GM12878 (cell line): Measurements from ENCODE around the gene XPO6. TPM values are rescaled to one million over a fixed set of nuclear protein-coding genes. Genes with fewer than 3 reads are reported as not detected.

Experiments
- ATAC-seq: fragments of 200-7000 bp; cut with Tn5 transposase; 3 replicates; pipeline ENCODE4 v1.9.1; 2020; ENCODE audit warnings: mild to moderate bottlenecking, moderate library complexity
- BruUV-seq: library from RNA; stranded (reverse); fragments of 400-500 nt; replicated peaks from 2 replicates; lab custom pipeline; 2021; lab: Mats Ljungman, UMichigan
- CTCF ChIA-PET: fragments of 300-600 bp; sonication (Branson Sonifier 250); formaldehyde crosslinking; extraction: SDS; loops from one replicate; lab custom pipeline; 2021; ENCODE audit warnings: inconsistent platforms; lab: Yijun Ruan, JAX
- POLR2A ChIA-PET: fragments of 350-600 bp; formaldehyde crosslinking; extraction: SDS; loops from one replicate; lab custom pipeline; 2021; ENCODE audit warnings: inconsistent platforms; lab: Charles Lee
- RAD21 ChIA-PET: fragments of 300-600 bp; sonication (Branson Sonifier 250); formaldehyde crosslinking; loops from one replicate; lab custom pipeline; 2023; ENCODE audit warnings: antibody characterized with exemption; ENCODE audit not compliant: unreplicated experiment; lab: Charles Lee
- SMC1A ChIA-PET: fragments of 300-600 bp; sonication (Branson Sonifier 250); formaldehyde crosslinking; loops from one replicate; lab custom pipeline; 2023; ENCODE audit not compliant: unreplicated experiment, uncharacterized antibody; lab: Charles Lee
- DNase-seq: peaks from one replicate; pipeline ENCODE4 v3.0.0-alpha.2; 2011; ENCODE audit warnings: low read depth, low spot score
- FAIRE-seq: peaks from 3 replicates; lab custom pipeline; 2011; peaks lifted over from hg19 to GRCh38; lab: Jason Lieb, UNC
- H2AFZ ChIP-seq: 2 replicates; pipeline ENCODE4 v1.6.0; 2011; ENCODE audit warnings: low read depth, low read length, control low read depth; ENCODE audit not compliant: control insufficient read depth
- H3K27ac ChIP-seq: 2 replicates; pipeline ENCODE4 v1.5.1; 2011; ENCODE audit warnings: control low read depth; ENCODE audit not compliant: control insufficient read depth, insufficient read depth
- H3K27me3 ChIP-seq, 2 experiments: replicated peaks in 1 of 2; 2 replicates each; pipeline versions ENCODE4 v1.6.0 to v1.6.1; 2011; ENCODE audit warnings: low read length in 1 of 2; ENCODE audit not compliant: control insufficient read depth in 2 of 2, insufficient read depth in 2 of 2
- H3K36me3 ChIP-seq, 2 experiments: 2 replicates each; pipeline ENCODE4 v1.5.1; 2011; ENCODE audit warnings: low read length in 1 of 2; ENCODE audit not compliant: control insufficient read depth in 2 of 2, insufficient read depth in 2 of 2
- H3K4me1 ChIP-seq: 2 replicates; pipeline ENCODE4 v1.6.1; 2011; ENCODE audit warnings: mild to moderate bottlenecking, low read length, moderate library complexity, mixed read lengths; ENCODE audit not compliant: control insufficient read depth, insufficient read depth
- H3K4me2 ChIP-seq: 2 replicates; pipeline ENCODE4 v1.6.0; 2011; ENCODE audit warnings: control low read depth; ENCODE audit not compliant: control insufficient read depth, insufficient read depth
- H3K4me3 ChIP-seq: fragments of 200-600 bp; sonication (generic); 2 replicates; pipeline ENCODE4 v1.5.1; 2016
- H3K79me2 ChIP-seq: 2 replicates; pipeline ENCODE4 v1.6.0; 2011; ENCODE audit warnings: low read length; ENCODE audit not compliant: control insufficient read depth, insufficient read depth
- H3K9ac ChIP-seq: 2 replicates; pipeline ENCODE4 v1.8.0; 2011; ENCODE audit warnings: low read length, control low read depth, mixed read lengths; ENCODE audit not compliant: control insufficient read depth, insufficient read depth
- H3K9me3 ChIP-seq: replicated peaks from 3 replicates; pipeline ENCODE4 v1.5.1; 2011; ENCODE audit warnings: mild to moderate bottlenecking, low read length; ENCODE audit not compliant: control insufficient read depth, insufficient read depth
- H4K20me1 ChIP-seq: 2 replicates; pipeline ENCODE4 v1.6.0; 2011; ENCODE audit not compliant: control insufficient read depth, insufficient read depth
- BACH1 ChIP-seq: fragments of 450-650 bp; IDR thresholded peaks from 2 replicates; pipeline ENCODE4 v1.6.1; 2017; ENCODE audit warnings: mild to moderate bottlenecking, borderline replicate concordance
- BCL3 ChIP-seq: IDR thresholded peaks from 2 replicates; pipeline ENCODE4 v1.6.1; 2011; ENCODE audit warnings: borderline replicate concordance, low read depth, mild to moderate bottlenecking, moderate library complexity, low read length; ENCODE audit not compliant: insufficient read depth, poor library complexity, severe bottlenecking
- BHLHE40 ChIP-seq, 2 experiments: fragments of 450-650 bp in 1 of 2; IDR thresholded peaks; 2 replicates each; pipeline ENCODE4 v1.6.1; 2011 to 2017; ENCODE audit warnings: low read depth in 2 of 2, borderline replicate concordance in 1 of 2, improper control_type of control experiment in 1 of 2, low read length in 1 of 2, mild to moderate bottlenecking in 1 of 2
- CHD1 ChIP-seq: IDR thresholded peaks from 2 replicates; pipeline ENCODE4 v1.6.1; 2012; ENCODE audit warnings: low read depth, low read length, improper control_type of control experiment
- ESRRA ChIP-seq: IDR thresholded peaks from 2 replicates; pipeline ENCODE4 v1.6.1; 2012; ENCODE audit warnings: mild to moderate bottlenecking, low read length, improper control_type of control experiment
- MEF2B ChIP-seq: fragments of 450-650 bp; IDR thresholded peaks from 2 replicates; pipeline ENCODE4 v1.6.1; 2018; ENCODE audit warnings: mild to moderate bottlenecking, moderate library complexity; ENCODE audit not compliant: partially characterized antibody, poor library complexity, severe bottlenecking
- MXI1 ChIP-seq: fragments of 150-350 bp; IDR thresholded peaks from 2 replicates; pipeline ENCODE4 v1.6.1; 2011; ENCODE audit warnings: low read depth, mild to moderate bottlenecking, inconsistent platforms, low read length, improper control_type of control experiment
- NFXL1 ChIP-seq: fragments of 450-650 bp; IDR thresholded peaks from 2 replicates; pipeline ENCODE4 v1.6.1; 2017; ENCODE audit warnings: antibody characterized with exemption, mild to moderate bottlenecking, borderline replicate concordance
- RAD51 ChIP-seq: fragments of 450-650 bp; IDR thresholded peaks from 2 replicates; pipeline ENCODE4 v1.6.1; 2016; ENCODE audit warnings: moderate library complexity, mild to moderate bottlenecking, inconsistent platforms
- RBBP5 ChIP-seq: fragments of 200-600 bp; sonication (generic); conservative IDR thresholded peaks from 2 replicates; pipeline ENCODE4 v1.6.1; 2016
- SIX5 ChIP-seq: IDR thresholded peaks from 2 replicates; pipeline ENCODE4 v1.6.1; 2011; ENCODE audit warnings: mild to moderate bottlenecking, low read depth, low read length, moderate library complexity; ENCODE audit not compliant: severe bottlenecking
- YBX1 ChIP-seq: fragments of 450-650 bp; IDR thresholded peaks from 2 replicates; pipeline ENCODE4 v1.6.1; 2016; ENCODE audit warnings: antibody characterized with exemption
- WGBS: methylation state at CpG from one replicate; pipeline ENCODE4 v1.1.6; 2016; ENCODE audit warnings: low lambda C conversion rate; ENCODE audit not compliant: insufficient replicate concordance, insufficient coverage; ENCODE audit errors: missing lambda C conversion rate; 5-methylcytosine and 5-hydroxymethylcytosine counted together
- in situ Hi-C: fragments of 300-500 bp; cut with MboI; formaldehyde crosslinking; loops from 9 replicates; pipeline ENCODE4 v1.14.3; 2018; ENCODE audit warnings: mixed read lengths
- intact Hi-C: fragments of 100-400 bp; cut with micrococcal nuclease; formaldehyde crosslinking; loops from one replicate; pipeline ENCODE4 v1.14.2; 2022; ENCODE audit not compliant: unreplicated experiment
- polyA plus RNA-seq, 11 experiments: library from polyadenylated mRNA; depleted of rRNA in 4 of 11; unstranded in 6 of 11; stranded (reverse) in 5 of 11; fragments of >200 nt; fragmentation: Nextera tagmentation in 4 of 11; fragmentation: Illumina TruSeq in 1 of 11; extraction: Ambion mirVana in 4 of 11; extraction: Trizol in 1 of 11; gene quantifications; 1 replicate in 1 of 11; 2 replicates in 10 of 11; pipeline versions ENCODE4 v1.2.1 to v1.2.3, GENCODE V29; 2011 to 2016; ENCODE audit warnings: inconsistent platforms in 2 of 11, missing spikeins in 2 of 11, low read depth in 1 of 11
- total RNA-seq, 4 experiments: library from RNA; depleted of rRNA in 3 of 4; stranded (reverse); fragments of >200 nt in 3 of 4; fragmentation: Illumina TruSeq in 1 of 4; extraction: Trizol in 1 of 4; gene quantifications; 2 replicates each; pipeline versions ENCODE4 v1.2.1 to v1.2.3, GENCODE V29; 2013 to 2021
- TF ChIP-seq, protein P1 (sequence below): fragments of 450-650 bp; conservative IDR thresholded peaks from 2 replicates; pipeline ENCODE4 v1.6.1; 2017; ENCODE audit warnings: mild to moderate bottlenecking, moderate library complexity
- TF ChIP-seq, protein P2 (sequence below): IDR thresholded peaks from 2 replicates; pipeline ENCODE4 v1.6.1; 2012; ENCODE audit warnings: improper control_type of control experiment, low read depth, low read length; ENCODE audit not compliant: insufficient replicate concordance

Gene XPO6
- total and polyA plus RNA-seq, 10 of the 15 experiments (the other 5 are each of a cell fraction or from before 2014, with no cell fraction given): 9.9 to 246 (median 110) TPM

DNA sequence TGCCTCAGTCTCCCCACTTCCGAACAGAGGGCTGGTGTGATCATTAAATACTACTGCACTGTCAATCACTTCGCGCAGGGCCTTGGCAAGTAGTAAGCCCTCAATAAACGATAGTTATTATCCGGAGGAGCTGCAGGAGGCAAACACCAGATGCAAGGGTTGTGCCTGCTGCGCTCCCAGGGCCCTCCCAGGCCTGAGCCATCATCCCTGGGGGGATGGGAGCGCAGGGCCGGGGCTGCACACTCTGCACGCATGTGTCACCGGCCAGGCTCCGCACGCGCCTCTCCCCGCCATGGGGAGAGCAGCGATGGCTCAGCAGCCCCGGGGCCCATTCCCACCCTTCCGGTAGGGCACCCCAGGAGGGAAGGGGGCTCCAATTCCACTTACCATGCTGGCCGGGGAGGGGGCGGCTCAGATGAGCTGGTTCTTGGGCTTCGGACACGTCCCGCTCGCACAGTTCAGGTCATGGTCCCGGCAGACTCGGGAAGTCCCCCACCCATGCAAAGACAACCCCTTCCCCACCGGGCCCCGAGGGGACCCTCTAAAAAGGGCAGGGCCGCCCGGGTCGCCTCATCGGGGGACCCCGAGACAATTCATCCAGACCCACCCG is 681 bp downstream of the XPO6 start:
- in situ Hi-C loops: no loop called here
- Histone ChIP-seq H3K27me3 (no peaks in the 10 kb centered on the region), H2AFZ (no peak overlapping the region), H3K79me2 (peaks cover 53% of the 10 kb centered on the region), H3K27ac (peak overlapping the region; percentile 92), H3K9ac (peak overlapping the region; percentile 93), H3K4me3 (peak overlapping the region; percentile 94), H4K20me1 (no peaks in the 10 kb centered on the region; the same call in 1 of the 2 replicates), H3K4me2 (peak overlapping the region; percentile 91), H3K4me1 (peaks cover 6% of the 10 kb centered on the region; the same call in 1 of the 2 replicates), H3K36me3 (peaks cover 0 to 9% of the 10 kb centered on the region in 2 experiments), H3K9me3 (no peaks in the 10 kb centered on the region)
- CTCF ChIA-PET: interaction anchor here (0.7 to 8.1 kb wide), 8 partner anchors 9 to 1101 kb away, joined by 3 to 91 read pairs (median 8); no protein-coding TSS in a partner anchor
- DNase-seq: no peak
- RAD21 ChIA-PET: interaction anchor here (1.5 to 12.5 kb wide), 6 partner anchors 10 to 70 kb away, joined by 4 to 192 read pairs (median 22); no protein-coding TSS in a partner anchor
- peak; percentile 73 for ATAC-seq
- intact Hi-C loops: loop anchor here (2.0 kb wide), 2 partner anchors 22 to 68 kb away; no protein-coding TSS in a partner anchor
- no TSS peak for BruUV-seq
- POLR2A ChIA-PET: interaction anchor here (1.0 to 4.9 kb wide), 11 partner anchors 10 to 70 kb away, joined by 3 to 71 read pairs (median 7); no protein-coding TSS in a partner anchor
- SMC1A ChIA-PET: interaction anchor here (1.0 to 13.4 kb wide), 11 partner anchors 9 to 77 kb away, joined by 3 to 272 read pairs (median 7); no protein-coding TSS in a partner anchor
- FAIRE-seq: peak; percentile 27
- 2% methylated on average over 24 of the region's 33 CpGs for WGBS
- TF ChIP-seq, protein P1, sequence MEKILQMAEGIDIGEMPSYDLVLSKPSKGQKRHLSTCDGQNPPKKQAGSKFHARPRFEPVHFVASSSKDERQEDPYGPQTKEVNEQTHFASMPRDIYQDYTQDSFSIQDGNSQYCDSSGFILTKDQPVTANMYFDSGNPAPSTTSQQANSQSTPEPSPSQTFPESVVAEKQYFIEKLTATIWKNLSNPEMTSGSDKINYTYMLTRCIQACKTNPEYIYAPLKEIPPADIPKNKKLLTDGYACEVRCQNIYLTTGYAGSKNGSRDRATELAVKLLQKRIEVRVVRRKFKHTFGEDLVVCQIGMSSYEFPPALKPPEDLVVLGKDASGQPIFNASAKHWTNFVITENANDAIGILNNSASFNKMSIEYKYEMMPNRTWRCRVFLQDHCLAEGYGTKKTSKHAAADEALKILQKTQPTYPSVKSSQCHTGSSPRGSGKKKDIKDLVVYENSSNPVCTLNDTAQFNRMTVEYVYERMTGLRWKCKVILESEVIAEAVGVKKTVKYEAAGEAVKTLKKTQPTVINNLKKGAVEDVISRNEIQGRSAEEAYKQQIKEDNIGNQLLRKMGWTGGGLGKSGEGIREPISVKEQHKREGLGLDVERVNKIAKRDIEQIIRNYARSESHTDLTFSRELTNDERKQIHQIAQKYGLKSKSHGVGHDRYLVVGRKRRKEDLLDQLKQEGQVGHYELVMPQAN: peak; percentile 55; the same call in 1 of the 2 replicates
- TF ChIP-seq BACH1 (no peak; the same call in 1 of the 2 replicates), MXI1 (peak; percentile 93), RBBP5 (no peak), SIX5 (no peak), BHLHE40 (IDR thresholded peaks at IDR 0.05; ENCODE audit: borderline replicate concordance in 1 of 2, low read depth in 2 of 2, low read length in 1 of 2) (peak; percentile 81 to 90), YBX1 (no peak), RAD51 (no peak), NFXL1 (no peak), CHD1 (0 out of 2 replicates have a peak, but pooled peaks have one; percentile 19), BCL3 (no peak), MEF2B (peak; percentile 31), ESRRA (no peak)
- TF ChIP-seq, protein P2, sequence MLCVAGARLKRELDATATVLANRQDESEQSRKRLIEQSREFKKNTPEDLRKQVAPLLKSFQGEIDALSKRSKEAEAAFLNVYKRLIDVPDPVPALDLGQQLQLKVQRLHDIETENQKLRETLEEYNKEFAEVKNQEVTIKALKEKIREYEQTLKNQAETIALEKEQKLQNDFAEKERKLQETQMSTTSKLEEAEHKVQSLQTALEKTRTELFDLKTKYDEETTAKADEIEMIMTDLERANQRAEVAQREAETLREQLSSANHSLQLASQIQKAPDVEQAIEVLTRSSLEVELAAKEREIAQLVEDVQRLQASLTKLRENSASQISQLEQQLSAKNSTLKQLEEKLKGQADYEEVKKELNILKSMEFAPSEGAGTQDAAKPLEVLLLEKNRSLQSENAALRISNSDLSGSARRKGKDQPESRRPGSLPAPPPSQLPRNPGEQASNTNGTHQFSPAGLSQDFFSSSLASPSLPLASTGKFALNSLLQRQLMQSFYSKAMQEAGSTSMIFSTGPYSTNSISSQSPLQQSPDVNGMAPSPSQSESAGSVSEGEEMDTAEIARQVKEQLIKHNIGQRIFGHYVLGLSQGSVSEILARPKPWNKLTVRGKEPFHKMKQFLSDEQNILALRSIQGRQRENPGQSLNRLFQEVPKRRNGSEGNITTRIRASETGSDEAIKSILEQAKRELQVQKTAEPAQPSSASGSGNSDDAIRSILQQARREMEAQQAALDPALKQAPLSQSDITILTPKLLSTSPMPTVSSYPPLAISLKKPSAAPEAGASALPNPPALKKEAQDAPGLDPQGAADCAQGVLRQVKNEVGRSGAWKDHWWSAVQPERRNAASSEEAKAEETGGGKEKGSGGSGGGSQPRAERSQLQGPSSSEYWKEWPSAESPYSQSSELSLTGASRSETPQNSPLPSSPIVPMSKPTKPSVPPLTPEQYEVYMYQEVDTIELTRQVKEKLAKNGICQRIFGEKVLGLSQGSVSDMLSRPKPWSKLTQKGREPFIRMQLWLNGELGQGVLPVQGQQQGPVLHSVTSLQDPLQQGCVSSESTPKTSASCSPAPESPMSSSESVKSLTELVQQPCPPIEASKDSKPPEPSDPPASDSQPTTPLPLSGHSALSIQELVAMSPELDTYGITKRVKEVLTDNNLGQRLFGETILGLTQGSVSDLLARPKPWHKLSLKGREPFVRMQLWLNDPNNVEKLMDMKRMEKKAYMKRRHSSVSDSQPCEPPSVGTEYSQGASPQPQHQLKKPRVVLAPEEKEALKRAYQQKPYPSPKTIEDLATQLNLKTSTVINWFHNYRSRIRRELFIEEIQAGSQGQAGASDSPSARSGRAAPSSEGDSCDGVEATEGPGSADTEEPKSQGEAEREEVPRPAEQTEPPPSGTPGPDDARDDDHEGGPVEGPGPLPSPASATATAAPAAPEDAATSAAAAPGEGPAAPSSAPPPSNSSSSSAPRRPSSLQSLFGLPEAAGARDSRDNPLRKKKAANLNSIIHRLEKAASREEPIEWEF: no peak
